ENCODE data around the gene CRLF1. TPM values are rescaled to one million over a fixed set of nuclear protein-coding genes. Genes with fewer than 3 reads are reported as not detected.

The CRLF1 gene
- polyA plus RNA-seq, 2 of the 4 experiments (the other 2 are of a cell fraction): 0.37 to 2.5 TPM

GRCh38 chr19:18568367-18568766, 38.2 kb downstream of the CRLF1 start:
- ATAC-seq (no peak), DNase-seq (ENCODE audit: low read depth in 1 of 2, low spot score in 1 of 2) (no peak), FAIRE-seq (no peak)
- POLR2A ChIA-PET: interaction anchor here (1.1 kb wide), 1 partner anchor 11 kb away, joined by 3 read pairs; no protein-coding TSS in a partner anchor
- Histone ChIP-seq H3K4me1 (peaks cover 13% of the 10 kb centered on the region), H3K4me2 (no peak overlapping the region), H3K4me3 (no peak overlapping the region), H3K27ac (no peak overlapping the region), H3K9me3 (no peaks in the 10 kb centered on the region)
- CTCF ChIA-PET: interaction anchor here (0.6 kb wide), 1 partner anchor 246 kb away, joined by 4 read pairs; the partner anchor contains the start of gene LSM4
- no peak for TF ChIP-seq MAFK (IDR thresholded peaks at IDR 0.05; ENCODE audit: partially characterized antibody)
- TF ChIP-seq ZFP36 (IDR thresholded peaks at IDR 0.05; ENCODE audit: borderline replicate concordance, partially characterized antibody): no peak
- TF ChIP-seq MAZ (IDR thresholded peaks at IDR 0.05; ENCODE audit: borderline replicate concordance, low read depth, low read length): no peak
- TF ChIP-seq POLR2AphosphoS2 (conservative IDR thresholded peaks at IDR 0.05; ENCODE audit: low read length): no peak
- TF ChIP-seq FOSL2 (IDR thresholded peaks at IDR 0.05): no peak
- TF ChIP-seq FOSL2 (CRISPR knock-in tag; IDR thresholded peaks at IDR 0.05): no peak
- TF ChIP-seq FOSB (CRISPR knock-in tag; IDR thresholded peaks at IDR 0.05): no peak
- TF ChIP-seq HES2 (IDR thresholded peaks at IDR 0.05): no peak
- no peak for TF ChIP-seq BCL3 (IDR thresholded peaks at IDR 0.05)
- 92% methylated on average over 6 of the region's 15 CpGs for WGBS (ENCODE audit: missing lambda C conversion rate)

GRCh38 chr19:18566953-18567352, 39.6 kb downstream of the CRLF1 start:
- Histone ChIP-seq H3K4me3 (no peak overlapping the region), H3K4me1 (0 out of 3 replicates have a peak, but pooled peaks cover 5% of the 10 kb centered on the region), H3K27ac (no peak overlapping the region), H3K4me2 (no peak overlapping the region), H3K9me3 (no peaks in the 10 kb centered on the region)
- ATAC-seq: no peak
- TF ChIP-seq ATOH8 (CRISPR knock-in tag; IDR thresholded peaks at IDR 0.05; ENCODE audit: low read depth) (no peak), E2F6 (IDR thresholded peaks at IDR 0.05; ENCODE audit: borderline replicate concordance, low read depth) (no peak), REST (IDR thresholded peaks at IDR 0.05) (no peak), FOSL2 (IDR thresholded peaks at IDR 0.05) (no peak), FOSL2 (CRISPR knock-in tag; IDR thresholded peaks at IDR 0.05) (no peak), ZC3H11A (IDR thresholded peaks at IDR 0.05) (no peak), HEYL (CRISPR knock-in tag; IDR thresholded peaks at IDR 0.05) (no peak), CEBPB (IDR thresholded peaks at IDR 0.05) (no peak), SMC3 (IDR thresholded peaks at IDR 0.05) (no peak), SREBF2 (IDR thresholded peaks at IDR 0.05) (no peak), MAFK (IDR thresholded peaks at IDR 0.05; ENCODE audit: partially characterized antibody) (no peak), HMGXB4 (CRISPR knock-in tag; IDR thresholded peaks at IDR 0.05; ENCODE audit: borderline replicate concordance) (no peak), RNF2 (IDR thresholded peaks at IDR 0.05; ENCODE audit: borderline replicate concordance, low read depth) (no peak), ZSCAN20 (CRISPR knock-in tag; IDR thresholded peaks at IDR 0.05) (no peak), KDM1A (IDR thresholded peaks at IDR 0.05; ENCODE audit: low read depth) (no peak), RARB (CRISPR knock-in tag; IDR thresholded peaks at IDR 0.05) (no peak), HOXB5 (CRISPR knock-in tag; IDR thresholded peaks at IDR 0.05) (no peak)
- DNase-seq (ENCODE audit: low read depth in 1 of 2, low spot score in 1 of 2): no peak
- CTCF ChIA-PET: interaction anchor here (1.0 to 1.1 kb wide), 3 partner anchors 22 to 105 kb away, joined by 3 to 5 read pairs (median 3); no protein-coding TSS in a partner anchor
- no peak for FAIRE-seq
- POLR2A ChIA-PET: no interaction called here
- WGBS (ENCODE audit: missing lambda C conversion rate): 94% methylated on average over 4 of the region's 8 CpGs
